Hematopoietic multipotent progenitor cell treated with erythropoietin and hydrocortisone succinate and interleukin-3 and kit ligand, for 17 days (in vitro differentiated cells): ENCODE measurements around the gene LGALS8.
A peak's percentile ranks its signal among the peaks of the same experiment; 100 is the strongest.
"Not testable (repeated sequence)": the region's sequence is repeated elsewhere in the genome, so short reads cannot be mapped to it uniquely, and the experiment has no call there.

Source experiments
- DNase-seq: peaks from one replicate; pipeline ENCODE4 v3.0.0-alpha.2; 2015; ENCODE audit warnings: low spot score

LGALS8 gene

DNA sequence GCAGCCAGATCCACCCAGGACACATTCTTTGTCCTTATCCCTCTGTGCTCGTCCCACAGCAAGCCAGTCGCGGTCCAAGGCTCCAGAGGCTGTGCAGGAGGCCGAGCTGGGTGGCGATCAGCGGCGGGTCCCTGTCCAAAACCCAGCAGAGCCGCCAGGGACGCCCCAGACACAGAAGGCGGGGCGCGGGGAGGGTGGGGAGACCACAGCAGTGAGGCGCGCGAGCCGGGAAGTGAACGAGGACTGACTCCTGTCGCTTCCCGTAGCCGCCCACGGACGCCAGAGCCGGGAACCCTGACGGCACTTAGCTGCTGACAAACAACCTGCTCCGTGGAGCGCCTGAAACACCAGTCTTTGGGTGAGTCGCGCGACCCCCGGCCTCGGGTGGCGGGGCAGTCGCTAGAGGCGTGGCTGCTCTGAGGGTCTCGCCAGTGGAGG is at the start of gene LGALS8:
TSS of gene LGALS8 (plus strand) at position 279 of the 438 bp plus-strand sequence. CDS start 2,089 bp downstream, outside the sequence.
- peak; percentile 69 for DNase-seq

DNA sequence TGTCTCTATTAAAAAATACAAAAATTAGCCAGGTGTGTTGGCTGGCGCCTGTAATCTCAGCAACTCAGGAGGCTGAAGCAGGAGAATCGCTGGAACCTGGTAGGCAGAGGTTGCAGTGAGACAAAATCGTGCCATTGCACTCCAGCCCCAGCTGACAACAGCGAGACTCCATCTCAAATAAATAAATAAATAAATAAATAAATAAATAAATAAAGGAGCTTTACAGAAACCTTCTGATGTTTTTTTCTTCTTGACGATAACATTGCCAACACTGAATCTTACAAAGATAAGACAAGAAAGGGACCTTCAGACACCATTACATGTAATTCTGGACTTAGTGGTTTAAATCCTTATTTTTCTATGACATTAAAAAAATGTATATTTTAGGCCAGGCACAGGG is 47.8 kb upstream of the LGALS8 start:
- DNase-seq = no peak

DNA sequence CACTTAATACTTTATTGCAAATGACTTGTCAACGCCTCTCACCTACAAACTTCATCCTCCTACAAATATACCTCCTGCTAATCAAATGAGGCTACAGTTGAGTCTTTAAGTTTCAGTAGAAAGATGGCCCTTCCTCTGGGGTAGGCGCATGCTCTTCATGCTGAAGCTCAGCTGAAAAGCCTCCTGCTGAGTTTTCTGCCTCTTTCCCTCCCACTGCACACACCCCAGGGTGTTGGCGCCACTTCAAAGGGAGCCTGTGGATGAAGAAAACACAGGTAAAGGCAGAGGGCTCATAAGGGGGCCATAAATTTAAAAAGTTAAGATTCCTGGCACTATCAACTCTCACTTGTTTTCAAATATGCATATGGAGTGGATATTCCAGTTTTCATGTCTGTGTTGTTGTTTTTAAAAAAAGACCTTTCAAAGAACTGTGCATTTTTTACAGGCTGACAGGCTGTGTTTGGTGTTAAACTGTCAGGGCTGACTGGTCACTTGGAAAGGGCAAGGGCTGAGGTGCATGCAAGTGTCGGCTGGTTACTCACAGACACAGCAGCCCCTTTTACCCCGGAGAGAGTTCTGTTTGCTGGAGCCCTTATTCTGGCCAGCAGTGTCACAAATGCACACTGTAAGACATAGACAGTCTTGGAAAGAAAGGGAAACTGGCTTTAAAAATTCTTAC is 42.9 kb upstream of the LGALS8 start:
- DNase-seq = no peak

DNA sequence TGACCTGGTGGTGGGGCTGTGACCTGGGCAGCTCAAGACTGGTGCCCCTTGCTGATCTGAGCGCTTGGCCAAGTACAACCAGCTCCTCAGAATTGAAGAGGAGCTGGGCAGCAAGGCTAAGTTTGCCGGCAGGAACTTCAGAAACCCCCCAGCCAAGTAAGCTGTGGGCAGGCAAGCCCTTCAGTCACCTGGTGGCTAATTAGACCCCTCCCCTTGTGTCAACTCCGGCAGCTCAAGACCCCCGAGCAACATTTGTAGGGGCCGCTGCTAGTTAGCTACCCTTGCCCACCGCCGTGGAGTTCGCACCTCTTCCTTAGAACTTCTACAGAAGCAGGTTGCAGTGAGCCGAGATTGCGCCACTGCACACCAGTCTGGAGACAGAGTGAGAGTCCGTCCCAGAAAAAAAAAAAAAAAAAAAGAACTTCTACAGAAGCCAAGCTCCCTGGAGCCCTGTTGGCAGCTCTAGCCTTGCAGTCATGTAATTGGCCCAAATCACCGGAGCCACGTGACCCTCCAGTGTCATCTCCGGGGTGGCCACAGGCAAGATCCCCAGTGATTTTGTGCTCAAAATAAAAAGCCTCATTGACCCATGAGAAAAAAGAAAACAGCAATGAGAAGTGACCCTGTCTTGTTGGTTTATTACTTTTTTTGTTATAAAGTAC is 39.3 kb upstream of the LGALS8 start:
- no peak for DNase-seq

DNA sequence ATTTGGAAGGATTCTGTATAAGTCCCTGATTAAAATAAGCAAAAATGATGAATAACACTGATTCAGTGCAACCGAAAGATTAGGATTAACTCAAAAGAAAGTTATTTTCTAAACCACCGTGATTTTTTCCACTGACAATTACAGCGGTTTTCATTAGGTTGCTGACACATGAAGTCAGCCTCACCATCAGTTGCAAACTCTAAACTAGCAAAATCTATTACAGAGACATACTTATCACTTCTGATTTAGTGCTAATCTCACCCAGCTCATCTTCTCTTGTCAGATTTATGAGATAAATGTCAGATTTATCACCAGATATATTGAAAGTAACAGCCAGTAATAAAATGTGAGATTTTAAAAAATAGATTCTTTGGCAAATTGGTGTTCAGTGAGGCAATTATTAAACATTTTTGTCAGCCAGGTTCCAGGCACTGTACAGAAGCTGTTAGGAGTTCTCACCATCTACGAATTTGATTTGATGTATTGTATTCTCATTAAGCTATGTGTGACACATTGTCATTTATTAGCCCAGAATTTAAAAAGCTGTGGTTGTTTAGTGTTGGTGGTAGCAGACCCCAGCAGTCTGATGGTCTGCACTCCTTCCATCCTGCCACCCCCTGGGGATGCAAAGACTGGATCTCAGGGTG is 37.3 kb upstream of the LGALS8 start:
- no peak for DNase-seq

DNA sequence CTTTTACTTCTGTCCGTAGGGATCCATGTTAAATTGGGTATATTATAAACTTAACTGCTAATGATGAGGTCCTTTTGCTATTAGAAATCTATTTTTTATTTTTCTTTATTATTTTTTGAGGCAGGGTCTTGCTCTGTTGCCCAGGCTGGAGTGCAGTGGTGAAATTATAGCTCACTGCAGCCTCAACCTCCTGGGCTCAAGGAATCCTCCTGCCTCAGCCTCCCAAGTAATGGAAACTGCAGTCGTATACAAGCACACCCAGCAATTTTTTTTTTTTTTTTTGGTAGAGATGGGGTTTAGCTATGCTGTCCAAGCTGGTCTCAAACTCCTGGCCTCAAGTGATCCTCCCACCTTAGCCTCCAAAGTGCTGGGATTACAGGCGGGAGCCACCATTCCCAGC is 34.6 kb upstream of the LGALS8 start:
- DNase-seq = not testable (repeated sequence)

DNA sequence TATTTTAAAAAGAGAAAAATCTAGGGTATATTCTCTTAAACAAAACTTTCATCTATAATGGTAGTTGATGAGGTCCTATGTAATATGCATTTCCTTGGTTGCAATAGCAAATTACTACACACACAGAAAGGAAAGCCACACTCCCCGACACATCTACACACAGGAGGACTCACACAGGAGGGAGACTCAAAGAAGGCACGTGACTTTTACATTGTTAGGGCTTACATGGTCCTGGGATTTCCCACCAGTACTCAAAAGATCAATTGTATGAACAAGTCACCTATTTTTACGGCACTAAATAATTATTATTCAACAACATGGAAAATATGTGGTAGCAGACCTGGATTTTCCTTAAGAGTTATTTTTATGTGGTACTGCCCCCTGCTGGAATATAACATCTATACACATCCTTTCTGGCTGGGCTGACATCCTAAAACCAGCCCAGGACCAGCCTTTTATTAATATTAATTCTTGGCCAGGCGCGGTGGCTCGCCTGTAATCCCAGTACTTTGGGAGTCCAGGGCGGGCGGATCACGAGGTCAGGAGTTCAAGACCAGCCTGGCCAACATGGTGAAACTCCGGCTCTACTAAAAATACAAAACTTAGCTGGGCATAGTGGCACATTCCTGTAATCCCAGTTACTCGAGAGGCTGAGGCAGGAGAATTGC is 33.9 kb upstream of the LGALS8 start:
- DNase-seq = peak; percentile 41

DNA sequence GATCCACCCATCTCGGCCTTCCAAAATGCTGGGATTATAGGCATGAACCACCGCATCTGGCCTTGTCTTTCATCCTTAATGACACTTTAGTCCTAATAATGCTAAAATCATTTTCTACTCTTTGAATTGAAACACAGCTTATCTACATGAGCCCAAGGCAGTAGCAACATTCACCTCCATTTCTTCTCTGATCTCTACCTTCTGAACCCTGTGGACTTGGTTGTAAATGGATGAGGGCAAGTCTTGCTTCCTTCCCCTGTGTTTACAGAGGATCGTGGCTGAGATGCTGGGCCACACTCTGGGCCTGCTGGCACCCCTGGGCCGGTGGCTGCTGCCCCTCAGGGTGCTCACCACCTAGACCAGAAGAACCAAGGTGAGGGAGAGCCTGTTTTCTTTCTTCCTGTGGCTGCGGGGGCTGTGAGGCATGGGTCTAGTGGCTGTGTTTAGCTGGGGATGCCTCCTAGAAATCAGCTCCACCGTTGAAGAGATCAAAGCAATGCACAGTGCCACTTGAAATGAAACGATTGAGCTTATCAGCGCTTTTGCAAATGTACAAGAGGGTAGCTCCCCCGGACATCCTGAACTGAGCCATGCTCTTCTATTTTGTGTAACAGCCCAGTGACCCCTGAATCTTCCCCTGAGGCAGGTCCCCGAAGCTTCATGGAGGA is 32.2 kb upstream of the LGALS8 start:
- no peak for DNase-seq

DNA sequence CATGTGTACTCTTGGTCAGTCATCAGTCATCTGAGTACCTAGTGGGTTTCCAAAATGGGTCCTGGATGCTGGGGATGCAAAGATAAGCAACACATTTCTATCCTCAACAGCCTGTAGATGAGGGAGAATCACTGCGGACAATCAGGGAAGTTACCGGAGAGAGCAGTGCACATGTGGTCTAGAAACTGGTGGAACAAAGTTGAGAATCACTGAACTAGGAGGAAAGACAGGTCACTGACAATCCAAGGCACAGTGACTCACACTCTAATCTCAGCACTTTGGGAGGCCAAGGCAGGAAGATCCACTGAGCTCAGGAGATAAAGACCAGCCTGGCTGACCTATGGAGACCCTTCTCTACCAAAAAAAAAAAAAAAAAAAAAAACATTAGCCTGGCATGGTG is 31.4 kb upstream of the LGALS8 start:
- DNase-seq = no peak

DNA sequence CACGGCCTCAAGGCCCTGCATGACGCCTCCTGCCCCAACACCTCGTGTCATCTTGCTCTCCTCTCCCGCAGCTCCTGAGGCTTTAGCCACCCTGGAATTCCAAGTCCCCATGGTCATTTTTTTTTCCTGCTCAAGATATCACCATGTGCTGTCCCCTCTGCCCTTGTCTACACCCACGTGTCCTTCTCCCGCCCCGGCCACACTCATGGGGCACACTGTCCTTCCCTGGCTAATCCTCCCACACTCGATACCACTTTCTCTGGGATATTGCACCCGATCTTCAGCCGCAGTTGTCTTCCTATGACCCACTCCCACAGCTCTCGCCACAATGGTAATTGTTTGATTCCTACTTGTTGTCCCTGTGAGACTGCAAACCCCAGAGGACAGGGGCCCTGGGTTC is 29.7 kb upstream of the LGALS8 start:
- DNase-seq = no peak

DNA sequence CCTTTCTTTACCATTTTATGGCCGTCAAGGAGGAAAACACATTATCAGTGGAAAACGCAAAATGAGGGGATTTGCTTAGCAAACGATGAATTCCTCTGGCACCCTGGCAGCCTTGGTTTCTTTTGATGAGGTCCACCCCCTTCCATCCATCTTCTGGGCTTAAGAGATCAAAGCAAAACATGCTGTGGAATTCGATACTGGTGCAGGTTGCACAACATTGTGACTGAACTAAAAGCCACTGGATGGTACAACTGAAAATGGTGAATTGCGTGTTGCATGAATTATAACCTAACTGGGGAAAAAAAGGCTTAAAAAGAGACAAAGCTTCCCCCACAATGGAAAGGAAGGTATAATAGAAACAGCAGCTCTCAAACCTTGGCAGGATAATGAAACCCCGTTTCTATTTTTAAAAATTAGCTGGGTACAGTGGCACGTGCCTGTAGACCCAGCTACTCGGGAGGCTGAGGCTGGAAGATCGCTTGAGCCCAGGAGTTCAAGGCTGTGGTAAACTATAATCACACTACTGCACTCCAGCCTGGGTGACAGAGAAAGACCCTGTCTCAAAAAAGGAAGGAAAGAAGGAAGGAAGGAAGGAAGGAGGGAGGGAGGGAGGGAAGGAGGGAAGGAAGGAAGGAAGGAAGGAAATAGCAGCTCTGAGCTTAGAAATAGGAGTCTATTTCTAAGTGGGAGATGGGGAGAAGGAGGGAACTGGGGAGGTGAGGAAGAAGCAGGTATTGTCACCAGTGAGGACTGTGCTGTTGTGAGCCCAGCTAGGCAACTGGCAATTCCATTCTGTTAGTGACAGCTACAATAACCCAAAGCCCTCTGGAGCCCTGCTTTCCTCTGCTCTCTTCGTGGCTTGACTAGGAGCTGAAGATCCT is 29.0 kb upstream of the LGALS8 start:
- DNase-seq = no peak

DNA sequence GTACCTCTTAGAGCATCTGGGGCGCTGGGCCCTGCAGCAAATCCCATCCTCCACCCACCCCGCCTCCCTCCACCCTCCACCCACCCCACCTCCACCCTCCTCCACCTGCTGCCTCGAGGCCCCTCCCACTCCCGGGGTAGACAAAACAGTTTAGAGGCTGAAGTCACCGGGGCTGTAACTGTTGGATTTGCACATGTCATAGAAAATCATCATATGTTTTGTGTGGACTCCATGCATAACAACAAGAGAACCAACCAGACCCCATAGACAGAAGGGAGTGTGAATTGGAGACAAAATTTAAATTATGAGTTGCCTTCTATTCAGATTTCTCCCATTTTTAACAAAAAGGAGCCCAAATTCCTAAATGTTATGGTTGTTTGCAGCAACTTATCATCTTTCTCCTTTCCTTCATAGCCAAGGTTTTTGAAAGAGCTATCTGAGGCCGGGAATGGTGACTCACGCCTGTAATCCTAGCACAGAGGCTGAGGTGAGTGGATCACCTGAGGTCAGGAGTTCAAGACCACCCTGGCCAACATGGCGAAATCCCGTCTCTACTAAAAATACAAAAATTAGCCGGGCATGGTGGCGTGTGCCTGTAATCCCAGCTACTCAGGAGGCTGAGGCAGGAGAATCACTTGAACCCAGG is 28.2 kb upstream of the LGALS8 start:
- DNase-seq = no peak

DNA sequence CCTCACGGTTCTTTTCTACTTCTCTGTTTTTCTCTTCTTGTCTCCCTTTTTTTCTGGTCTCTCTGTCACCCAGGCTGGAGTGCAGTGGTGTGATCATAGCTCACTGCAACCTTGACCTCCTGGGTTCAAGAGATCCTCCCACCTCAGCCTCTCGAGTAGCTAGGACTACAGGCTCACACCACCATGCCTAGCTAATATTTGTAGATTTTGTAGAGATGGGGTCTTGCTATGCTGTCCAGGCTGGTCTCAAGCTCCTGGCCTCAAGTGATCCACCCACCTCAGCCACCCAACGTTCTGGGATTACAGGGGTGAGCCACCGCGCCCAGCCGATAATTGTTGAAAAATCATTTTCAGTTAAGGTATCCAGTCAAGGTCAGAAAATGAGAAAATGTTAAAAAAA is 25.9 kb upstream of the LGALS8 start:
- no peak for DNase-seq

DNA sequence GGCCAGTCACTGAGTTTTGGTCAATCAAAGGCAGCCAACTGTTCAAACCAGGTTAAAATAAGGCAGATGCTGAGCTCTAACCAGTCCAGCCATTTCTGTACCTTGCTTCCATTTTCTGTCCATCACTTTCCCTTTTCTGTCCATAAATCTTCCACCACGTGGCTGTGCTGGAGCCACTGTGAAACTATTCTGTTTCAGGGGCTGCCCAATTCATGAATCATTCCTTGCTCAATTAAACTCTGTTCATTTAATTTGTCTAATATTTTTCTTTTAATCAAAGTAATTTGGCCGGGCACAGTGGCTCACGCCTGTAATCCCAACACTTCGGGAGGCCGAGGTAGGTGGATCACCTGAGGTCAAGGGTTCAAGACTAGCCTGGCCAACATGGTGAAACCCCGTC is 22.7 kb upstream of the LGALS8 start:
- no peak for DNase-seq

DNA sequence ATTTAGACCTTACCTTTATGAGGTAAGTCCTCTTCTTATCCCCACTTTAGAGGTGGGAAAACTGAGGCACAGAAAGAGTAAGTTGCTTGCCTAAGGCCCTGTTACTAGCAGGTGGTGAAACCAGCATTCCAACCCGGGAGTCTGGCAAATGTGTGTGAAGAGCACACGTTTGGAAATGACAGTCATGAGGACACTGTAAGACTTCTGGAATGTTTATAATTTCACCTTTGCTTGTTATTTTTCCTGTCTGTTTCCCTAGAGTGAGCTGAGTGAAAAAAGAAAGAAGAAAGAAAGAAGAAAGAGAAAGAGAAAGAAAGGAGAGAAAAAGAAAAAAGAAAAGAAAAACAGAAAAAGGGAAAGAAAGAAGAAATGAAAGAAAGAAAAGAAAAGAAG is 21.2 kb upstream of the LGALS8 start:
- DNase-seq = no peak

DNA sequence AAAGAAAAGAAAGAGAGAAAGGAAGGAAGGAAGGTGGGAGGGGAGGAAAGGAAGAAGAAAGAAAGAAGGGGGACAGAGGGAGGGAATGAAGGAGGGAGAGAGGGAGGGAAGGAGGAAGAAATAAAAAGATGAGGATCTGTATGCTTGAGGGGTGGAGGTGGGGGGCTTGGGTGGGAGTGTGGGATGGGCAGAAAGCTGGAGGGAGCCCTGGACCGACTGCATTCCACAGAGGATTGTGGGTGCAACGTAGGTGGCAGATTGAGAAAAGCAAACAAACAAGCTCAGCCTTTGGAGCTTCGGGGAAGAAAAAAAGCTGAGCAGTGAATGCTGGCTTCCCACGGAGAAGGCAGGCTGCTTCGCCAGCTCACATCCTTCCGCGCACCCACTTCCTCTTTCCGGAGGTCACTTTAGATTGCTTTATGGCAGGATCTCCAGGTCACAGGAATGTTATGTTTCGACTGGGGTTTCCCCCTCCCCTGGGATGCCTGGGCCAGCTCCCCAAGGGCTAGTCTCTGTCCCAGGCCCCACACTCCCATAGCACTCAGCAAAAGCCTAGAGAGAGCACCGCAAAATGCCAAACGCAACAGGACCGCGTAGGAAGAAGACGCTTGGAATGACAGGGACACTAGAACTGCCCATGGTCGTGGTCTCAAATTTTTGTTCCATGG is 20.7 kb upstream of the LGALS8 start:
- no peak for DNase-seq

DNA sequence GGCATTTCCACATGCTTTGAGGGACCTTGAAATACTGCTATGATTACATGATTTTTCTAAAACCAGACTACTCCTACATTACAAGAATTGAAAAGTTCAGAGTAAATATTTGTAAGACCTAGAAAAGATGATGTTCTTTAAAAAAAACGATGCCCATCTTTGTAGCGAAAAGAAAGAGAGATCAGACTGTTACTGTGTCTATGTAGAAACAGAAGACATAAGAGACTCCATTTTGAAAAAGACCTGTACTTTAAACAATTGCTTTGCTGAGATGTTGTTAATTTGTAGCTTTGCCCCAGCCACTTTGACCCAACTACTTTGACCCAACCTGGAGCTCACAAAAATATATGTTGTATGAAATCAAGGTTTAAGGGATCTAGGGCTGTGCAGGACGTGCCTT is 19.4 kb upstream of the LGALS8 start:
- not testable (repeated sequence) for DNase-seq

DNA sequence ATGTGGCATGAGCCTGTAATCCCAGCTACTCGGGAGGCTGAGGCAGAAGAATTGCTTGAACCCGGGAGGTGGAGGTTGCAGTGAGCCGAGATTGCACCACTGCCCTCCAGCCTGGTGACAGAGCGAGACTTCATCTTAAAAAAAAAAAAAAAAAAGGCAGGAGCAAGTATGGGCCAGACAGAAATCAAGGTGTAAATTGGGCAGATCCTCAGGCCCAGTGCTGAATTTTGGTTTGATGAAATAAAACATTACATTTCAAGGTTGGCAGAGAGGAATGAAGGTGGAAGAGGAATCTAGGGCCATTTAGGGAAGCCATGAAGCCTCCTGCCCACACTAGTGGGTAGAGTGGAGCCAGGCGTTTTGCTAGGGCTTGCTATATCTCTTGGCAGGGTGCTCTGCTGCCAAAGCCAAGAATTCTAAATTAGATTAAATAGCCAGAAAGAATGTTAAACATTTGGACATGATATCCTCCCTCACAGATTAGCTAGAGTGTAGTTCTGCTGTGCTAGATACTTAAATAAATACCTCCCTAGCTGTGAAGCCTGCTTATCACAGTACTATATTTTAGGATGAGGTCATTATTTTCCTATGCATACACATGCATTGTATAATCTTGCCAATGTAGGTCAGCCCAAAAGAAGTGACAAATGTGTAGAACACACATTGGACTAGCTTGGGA is 16.6 kb upstream of the LGALS8 start:
- DNase-seq = no peak

DNA sequence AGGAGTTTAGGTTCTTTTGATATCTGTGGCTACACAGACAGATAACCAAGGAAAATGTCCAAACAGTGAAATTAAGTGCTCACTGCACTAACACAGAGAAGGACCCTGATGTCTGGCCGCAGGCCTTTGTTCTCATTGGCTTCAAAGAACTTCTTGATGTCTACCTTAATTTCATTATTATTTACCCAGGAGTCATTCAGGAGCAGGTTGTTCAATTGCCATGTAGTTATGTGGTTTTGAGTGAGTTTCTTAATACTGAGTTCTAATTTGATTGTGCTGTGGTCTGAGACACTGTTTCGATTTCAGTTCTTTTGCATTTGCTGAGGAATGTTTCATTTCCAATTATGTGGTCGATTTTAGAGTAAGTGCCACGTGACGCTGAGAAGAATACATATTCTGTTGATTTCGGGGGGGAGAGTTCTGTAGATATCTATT is 15.2 kb upstream of the LGALS8 start:
- DNase-seq = no peak

DNA sequence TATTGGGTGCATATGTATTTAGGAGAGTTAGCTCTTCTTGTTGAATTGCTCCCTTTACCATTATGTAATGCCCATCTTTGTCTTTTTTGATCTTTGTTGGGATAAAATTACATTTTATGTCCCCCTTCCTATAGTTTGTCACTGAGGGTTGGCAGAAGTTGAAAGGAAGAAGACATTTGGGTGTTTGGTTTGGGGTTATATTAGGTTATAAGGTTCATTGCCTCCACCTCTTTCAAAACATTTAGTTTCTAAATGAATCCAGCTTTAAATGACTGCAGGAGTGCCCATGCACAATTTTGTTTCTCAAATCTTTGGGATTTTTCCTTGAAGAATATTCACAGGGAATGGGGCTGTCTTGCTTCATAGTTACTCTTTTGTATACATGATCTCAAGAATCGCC is 14.6 kb upstream of the LGALS8 start:
- DNase-seq = no peak
